GM12878 (cell line): Measurements from ENCODE around the gene MDH1. TPM values are rescaled to one million over a fixed set of nuclear protein-coding genes. Genes with fewer than 3 reads are reported as not detected.

Source experiments
- BMI1 ChIP-seq: fragments of 450-650 bp; IDR thresholded peaks from 2 replicates; pipeline ENCODE4 v1.6.1; 2016; ENCODE audit warnings: mild to moderate bottlenecking, moderate library complexity, borderline replicate concordance
- CREB1 ChIP-seq: IDR thresholded peaks from 2 replicates; pipeline ENCODE4 v1.6.1; 2012; ENCODE audit warnings: low read depth, mild to moderate bottlenecking, inconsistent platforms
- JUNB ChIP-seq: IDR thresholded peaks from 2 replicates; pipeline ENCODE4 v1.6.1; 2016; ENCODE audit warnings: antibody characterized with exemption, mild to moderate bottlenecking
- MEF2A ChIP-seq: IDR thresholded peaks from 2 replicates; pipeline ENCODE4 v1.6.1; 2011; ENCODE audit warnings: low read depth, mild to moderate bottlenecking, low read length, moderate library complexity; ENCODE audit not compliant: insufficient read depth
- RELA ChIP-seq: fragments of 450-650 bp; IDR thresholded peaks from 2 replicates; pipeline ENCODE4 v1.8.0; 2014; ENCODE audit warnings: borderline replicate concordance; ENCODE audit not compliant: partially characterized antibody
- SUZ12 ChIP-seq: fragments of 200-600 bp; sonication (generic); IDR thresholded peaks from one replicate; pipeline ENCODE4 v1.6.1; 2018; ENCODE audit warnings: antibody characterized with exemption, mild to moderate bottlenecking; ENCODE audit not compliant: unreplicated experiment
- ZBTB4 ChIP-seq: fragments of 450-650 bp; formaldehyde crosslinking; IDR thresholded peaks from 2 replicates; pipeline ENCODE4 v1.4.0; 2022; ENCODE audit warnings: mild to moderate bottlenecking, moderate library complexity
- ZNF217 ChIP-seq: fragments of 450-650 bp; IDR thresholded peaks from 2 replicates; pipeline ENCODE4 v1.6.1; 2017; ENCODE audit warnings: antibody characterized with exemption, mild to moderate bottlenecking
- ZZZ3 ChIP-seq: IDR thresholded peaks from 2 replicates; pipeline ENCODE4 v1.6.1; 2011; ENCODE audit warnings: low read depth; ENCODE audit not compliant: control insufficient read depth, insufficient read length
- polyA plus RNA-seq, 11 experiments: library from polyadenylated mRNA; depleted of rRNA in 4 of 11; unstranded in 6 of 11; stranded (reverse) in 5 of 11; fragments of >200 nt; fragmentation: Nextera tagmentation in 4 of 11; fragmentation: Illumina TruSeq in 1 of 11; extraction: Ambion mirVana in 4 of 11; extraction: Trizol in 1 of 11; gene quantifications; 1 replicate in 1 of 11; 2 replicates in 10 of 11; pipeline versions ENCODE4 v1.2.1 to v1.2.3, GENCODE V29; 2011 to 2016; ENCODE audit warnings: inconsistent platforms in 2 of 11, missing spikeins in 2 of 11, low read depth in 1 of 11
- total RNA-seq, 4 experiments: library from RNA; depleted of rRNA in 3 of 4; stranded (reverse); fragments of >200 nt in 3 of 4; fragmentation: Illumina TruSeq in 1 of 4; extraction: Trizol in 1 of 4; gene quantifications; 2 replicates each; pipeline versions ENCODE4 v1.2.1 to v1.2.3, GENCODE V29; 2013 to 2021
- TF ChIP-seq, protein P1 (sequence below): IDR thresholded peaks from 2 replicates; pipeline ENCODE4 v1.6.1; 2011; ENCODE audit warnings: borderline replicate concordance, low read depth, mild to moderate bottlenecking, moderate library complexity, low read length; ENCODE audit not compliant: insufficient read depth, poor library complexity, severe bottlenecking

The MDH1 gene
- total and polyA plus RNA-seq, 10 of the 15 experiments (the other 5 are each of a cell fraction or from before 2014, with no cell fraction given), result 254 to 1,581 (median 440) TPM

DNA sequence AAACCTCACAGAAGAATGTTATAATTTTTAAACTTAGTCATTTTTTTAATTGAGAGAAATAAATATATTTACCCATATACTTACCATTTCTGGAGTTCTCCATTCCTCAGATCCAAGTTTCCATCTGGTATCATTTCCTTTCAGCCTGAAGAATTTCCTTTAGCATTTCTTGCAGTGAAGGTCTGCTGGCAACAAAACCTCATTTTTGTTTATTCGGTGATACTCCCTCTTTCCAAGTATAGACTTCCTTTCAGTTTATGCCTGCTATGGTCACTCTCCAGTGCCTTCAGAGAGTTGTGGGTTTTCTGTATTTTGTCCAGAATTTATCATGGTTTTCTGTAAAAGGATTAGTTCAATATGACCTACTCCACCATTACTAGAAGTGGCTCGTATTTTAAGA is 17.5 kb upstream of the MDH1 start (continued):
- TF ChIP-seq, protein P1, sequence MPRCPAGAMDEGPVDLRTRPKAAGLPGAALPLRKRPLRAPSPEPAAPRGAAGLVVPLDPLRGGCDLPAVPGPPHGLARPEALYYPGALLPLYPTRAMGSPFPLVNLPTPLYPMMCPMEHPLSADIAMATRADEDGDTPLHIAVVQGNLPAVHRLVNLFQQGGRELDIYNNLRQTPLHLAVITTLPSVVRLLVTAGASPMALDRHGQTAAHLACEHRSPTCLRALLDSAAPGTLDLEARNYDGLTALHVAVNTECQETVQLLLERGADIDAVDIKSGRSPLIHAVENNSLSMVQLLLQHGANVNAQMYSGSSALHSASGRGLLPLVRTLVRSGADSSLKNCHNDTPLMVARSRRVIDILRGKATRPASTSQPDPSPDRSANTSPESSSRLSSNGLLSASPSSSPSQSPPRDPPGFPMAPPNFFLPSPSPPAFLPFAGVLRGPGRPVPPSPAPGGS, result no peak
- TF ChIP-seq SUZ12, result no peak
- no peak for TF ChIP-seq ZBTB4 (CRISPR knock-in tag)
- TF ChIP-seq ZNF217, result no peak
- TF ChIP-seq CREB1, result no peak
- TF ChIP-seq JUNB, result no peak
- TF ChIP-seq BMI1, result no peak
- TF ChIP-seq ZZZ3, result no peak
- TF ChIP-seq RELA, result no peak
- no peak for TF ChIP-seq MEF2A
